Activated CD4-positive, CD25-positive, alpha-beta regulatory T cell treated with anti-CD3 and anti-CD28 coated beads, Interleukin-2, amount 50 U/mL, for 16 hours (primary cell): Measurements from ENCODE around the gene DGAT2L6.
"Not testable (repeated sequence)": the region's sequence is repeated elsewhere in the genome, so short reads cannot be mapped to it uniquely, and the experiment has no call there.

Experiments used
- DNase-seq: peaks from one replicate; pipeline ENCODE4 v3.0.0-alpha.2; 2020; ENCODE audit warnings: low read depth, low spot score

Gene DGAT2L6

GRCh38 chrX:70196961-70197720, 19.9 kb downstream of the DGAT2L6 start:
- peak; percentile 7 for DNase-seq

- no peak for DNase-seq
Observed at GRCh38 chrX:70201732-70202131, 24.4 kb downstream of the DGAT2L6 start.

- no peak for DNase-seq
Observed at GRCh38 chrX:70208479-70208878, 31.2 kb downstream of the DGAT2L6 start.

DNA sequence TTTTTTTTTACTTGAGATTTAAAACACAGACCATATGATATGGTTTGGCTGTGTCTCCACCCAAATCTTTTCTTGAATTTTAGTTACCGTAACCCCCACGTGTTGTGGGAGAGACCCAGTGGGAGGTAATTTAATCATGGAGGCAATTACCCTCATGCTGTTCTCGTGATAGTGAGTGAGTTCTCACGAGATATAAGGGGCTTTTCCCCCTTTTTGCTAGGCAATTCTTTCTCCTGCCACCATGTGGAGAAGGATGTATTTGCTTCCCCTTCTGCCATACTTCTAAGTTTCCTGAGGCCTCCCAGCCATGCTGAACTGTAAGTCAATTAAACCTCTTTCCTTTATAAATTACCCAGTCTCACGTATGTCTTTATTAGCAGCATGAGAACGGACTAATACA, 32.3 kb downstream of the DGAT2L6 start:
- DNase-seq = not testable (repeated sequence)

- no peak for DNase-seq
Observed at GRCh38 chrX:70219938-70220764, 42.9 kb downstream of the DGAT2L6 start.

- DNase-seq = no peak
Observed at GRCh38 chrX:70226048-70226447, 48.8 kb downstream of the DGAT2L6 start.

DNA sequence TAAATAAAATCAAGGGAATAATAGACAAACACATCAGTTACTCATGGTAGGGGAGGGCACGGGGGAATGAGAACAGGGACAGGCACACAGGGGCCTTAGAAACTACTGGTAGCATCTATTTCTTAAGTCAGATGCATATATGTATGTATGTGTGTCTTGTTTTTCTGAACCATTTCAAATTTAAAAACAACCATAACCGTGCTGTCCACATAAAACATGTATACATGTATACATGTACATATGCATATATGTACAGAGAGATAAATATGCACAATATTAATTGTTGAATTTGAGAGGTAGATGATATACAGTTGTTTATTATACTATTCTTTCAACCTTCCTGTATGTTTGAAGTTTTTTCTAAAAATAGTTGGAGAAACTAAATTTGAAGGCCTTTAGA, 49.4 kb downstream of the DGAT2L6 start:
- no peak for DNase-seq

GRCh38 chrX:70231666-70232065, 54.4 kb downstream of the DGAT2L6 start:
- DNase-seq = no peak

DNA sequence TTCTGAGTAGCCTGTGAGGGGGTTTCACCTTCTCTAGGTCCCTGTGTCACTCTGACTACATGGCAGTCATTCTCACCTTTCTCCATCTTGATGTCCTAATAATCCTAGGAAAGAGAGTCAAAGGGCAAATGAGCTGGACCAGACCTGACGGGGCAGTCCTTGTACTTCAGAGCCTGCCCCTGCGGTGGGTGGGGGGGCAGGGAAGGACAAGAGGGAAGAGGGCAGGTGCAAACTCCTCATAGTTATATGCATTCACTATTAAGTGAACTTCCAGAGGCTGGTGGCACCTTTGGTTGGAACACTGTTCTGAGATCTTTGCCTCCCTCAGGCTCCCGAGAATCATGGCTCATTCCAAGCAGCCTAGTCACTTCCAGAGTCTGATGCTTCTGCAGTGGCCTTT, 57.1 kb downstream of the DGAT2L6 start, which contains the start of gene AWAT1:
Gene AWAT1 (plus strand): TSS at position 301 of the 400 bp plus-strand sequence. CDS start 41 bp downstream, at position 342.
- DNase-seq = no peak

GRCh38 chrX:70240751-70241150, 63.5 kb downstream of the DGAT2L6 start:
- DNase-seq = no peak

DNA sequence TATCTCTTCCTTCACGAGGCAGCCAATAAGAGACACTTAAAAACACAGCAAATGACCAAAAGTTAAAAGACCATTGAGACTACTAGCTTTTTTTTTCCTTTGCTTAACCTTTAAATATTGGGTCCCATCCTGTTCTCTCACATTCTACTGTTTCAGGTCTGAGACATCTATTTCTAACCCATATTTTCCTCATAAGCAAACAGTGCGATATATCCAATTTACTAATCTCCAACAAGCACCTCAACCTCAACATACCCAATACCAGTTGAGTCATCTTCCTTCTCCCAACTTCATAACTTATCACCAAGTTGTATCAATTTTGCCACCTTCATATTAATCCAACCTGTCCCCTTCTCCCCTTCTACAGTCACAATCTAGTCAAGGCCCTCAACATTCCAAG, 64.2 kb downstream of the DGAT2L6 start:
- DNase-seq = no peak

GRCh38 chrX:70243601-70244000, 66.3 kb downstream of the DGAT2L6 start:
- DNase-seq = not testable (repeated sequence)

DNA sequence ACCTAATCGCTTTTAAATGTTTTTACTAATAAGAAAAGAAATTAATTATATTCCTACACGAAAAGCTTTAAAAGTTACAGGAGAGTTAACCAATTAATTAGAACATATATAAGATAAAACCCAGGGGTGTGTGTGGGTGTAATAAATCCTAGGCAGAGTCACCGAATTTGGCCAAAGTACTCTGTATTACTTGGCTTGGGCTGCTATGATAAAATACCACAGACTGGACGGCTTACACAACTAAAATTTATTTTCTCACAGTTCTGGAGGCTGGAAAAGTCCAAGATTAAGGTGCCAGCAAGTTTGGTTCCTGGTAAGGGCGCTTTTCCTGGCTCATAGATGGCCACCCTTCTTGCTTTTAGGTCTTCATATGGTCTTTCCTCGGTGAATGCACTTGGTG, 67.6 kb downstream of the DGAT2L6 start:
- no peak for DNase-seq

DNA sequence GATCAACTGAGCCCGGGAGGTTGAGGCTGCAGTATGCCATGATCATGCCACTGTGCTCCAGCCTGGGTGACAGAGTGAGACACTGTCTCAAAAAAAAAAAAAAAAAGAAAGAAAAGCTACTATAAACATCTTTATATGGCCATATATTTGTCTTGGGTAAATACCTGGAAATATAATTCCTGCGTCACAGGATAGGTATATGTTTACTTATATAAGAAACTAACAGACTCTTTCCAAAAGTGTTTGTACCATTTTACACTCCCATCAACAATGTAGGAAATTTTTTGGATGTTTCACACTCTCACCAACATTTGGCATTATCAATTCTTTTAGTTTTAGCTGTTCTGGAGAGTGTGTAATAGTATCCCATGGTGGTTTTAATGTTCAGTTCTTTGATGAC, 70.0 kb downstream of the DGAT2L6 start:
- no peak for DNase-seq

DNA sequence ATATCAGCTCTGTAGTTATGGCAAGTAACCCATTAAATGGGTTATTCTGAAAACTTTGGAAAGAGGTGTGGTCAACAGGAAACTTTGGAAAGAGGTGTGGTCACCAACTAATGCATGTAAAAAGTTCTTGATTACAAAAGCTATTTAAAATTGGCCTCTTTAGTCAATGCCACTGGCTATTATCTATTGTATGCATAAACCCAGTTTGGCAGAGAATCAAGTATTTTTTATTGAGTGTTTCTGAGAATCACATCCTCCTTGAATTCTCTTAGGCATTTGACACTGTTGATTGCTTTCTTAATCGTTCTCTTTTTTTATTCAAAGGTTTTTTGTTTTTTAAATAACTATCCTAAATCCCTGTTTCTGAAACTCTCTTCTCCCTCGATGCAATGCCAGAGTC, 75.2 kb downstream of the DGAT2L6 start:
- no peak for DNase-seq

DNA sequence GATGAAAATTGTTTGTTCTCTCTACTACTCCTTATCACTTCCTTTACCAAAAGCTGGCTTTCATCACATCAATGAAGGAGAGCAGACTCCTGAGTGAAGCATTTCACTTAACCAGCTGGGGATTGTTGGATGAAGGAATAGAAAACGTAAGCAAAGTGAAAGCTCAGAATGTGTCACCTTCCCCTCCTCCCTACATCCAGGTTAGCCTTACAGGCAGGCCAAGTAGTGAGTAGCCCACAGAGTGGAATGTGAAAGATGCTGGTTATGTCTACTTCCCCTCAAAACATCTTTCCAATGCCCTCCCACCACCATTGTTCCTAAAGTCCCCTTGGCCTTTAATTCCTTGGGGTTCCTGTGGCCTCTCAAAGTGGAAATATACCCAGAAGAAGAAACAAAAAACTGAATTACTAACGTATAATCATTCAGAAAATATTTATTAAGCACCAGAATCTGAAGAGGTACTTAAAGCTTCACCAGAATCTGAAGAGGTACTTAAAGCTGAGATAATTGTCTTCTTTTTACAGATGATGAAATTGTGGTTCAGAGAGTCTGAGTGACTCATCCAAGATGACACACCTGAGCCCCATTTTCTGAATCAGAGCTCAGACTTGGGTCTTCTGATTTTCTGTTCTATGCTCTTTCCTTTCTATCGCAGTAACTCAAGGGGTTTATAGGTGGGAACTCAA, 76.2 kb downstream of the DGAT2L6 start:
- no peak for DNase-seq

GRCh38 chrX:70254063-70254400, 76.7 kb downstream of the DGAT2L6 start:
- DNase-seq = no peak

DNA sequence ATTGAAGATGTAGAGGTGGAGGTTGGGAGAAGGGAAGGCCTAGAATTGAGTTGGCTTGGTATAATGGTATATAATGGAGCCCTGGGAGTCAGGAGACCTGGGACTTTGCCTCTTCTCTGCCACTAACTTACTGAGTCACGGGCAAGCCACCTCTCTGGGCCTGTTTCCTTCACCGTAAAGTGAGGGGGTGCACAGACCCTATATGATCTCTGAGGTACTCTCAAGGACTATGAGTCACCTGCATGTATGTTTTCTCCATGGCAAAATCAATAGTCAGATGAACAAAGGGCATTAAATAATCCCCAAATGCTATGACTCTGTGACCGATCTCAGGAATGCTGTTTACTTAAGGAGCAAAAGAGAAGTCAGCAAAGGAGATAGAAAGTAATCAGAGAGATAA, 77.6 kb downstream of the DGAT2L6 start:
- DNase-seq = no peak
